Measurements from ENCODE around the gene SORCS2.

The SORCS2 gene

GRCh38 chr4:7322166-7322991 is 130.0 kb downstream of the SORCS2 start:
- WGBS (ENCODE audit: extremely low coverage, insufficient coverage, insufficient read length): no CpG with 5 or more reads among the region's 18 CpGs
- Histone ChIP-seq H3K9ac (ENCODE audit: low read length) (no peak overlapping the region), H2AFZ (ENCODE audit: insufficient read depth, low read length, poor library complexity) (no peak overlapping the region), H4K12ac (ENCODE audit: low read depth, low read length) (no peak overlapping the region), H3K4me3 (ENCODE audit: low read depth, low read length) (no peak overlapping the region), H3K9me3 (ENCODE audit: insufficient read depth, low read depth, low read length) (peaks cover 6% of the 10 kb centered on the region), H3K23ac (ENCODE audit: low read length) (no peak overlapping the region), H3K36me3 (ENCODE audit: control insufficient read depth in 1 of 2, insufficient read depth in 2 of 2, low read length in 2 of 2) (no peaks in the 10 kb centered on the region), H3K27ac (ENCODE audit: low read depth, low read length) (no peak overlapping the region), H2BK120ac (ENCODE audit: insufficient read depth, low read length, poor library complexity) (no peak overlapping the region), H4K91ac (ENCODE audit: low read depth, low read length) (no peak overlapping the region), H3K27me3 (ENCODE audit: insufficient read depth, low read length) (peaks cover 4% of the 10 kb centered on the region), H3K79me2 (ENCODE audit: control insufficient read depth, insufficient read depth, low read length, poor library complexity) (no peaks in the 10 kb centered on the region), H3K4me2 (ENCODE audit: low read length) (no peak overlapping the region), H3K4me1 (ENCODE audit: control insufficient read depth in 1 of 2, insufficient read depth in 2 of 2, low read length in 2 of 2) (peaks cover 0 to 2% of the 10 kb centered on the region in 2 experiments), H2AK5ac (ENCODE audit: low read length) (no peak overlapping the region), H3K4ac (ENCODE audit: low read depth, low read length) (no peak overlapping the region), H4K8ac (ENCODE audit: low read depth, low read length) (no peak overlapping the region), H3K79me1 (ENCODE audit: low read length) (no peaks in the 10 kb centered on the region), H2BK12ac (ENCODE audit: low read length) (no peak overlapping the region), H3K14ac (ENCODE audit: low read length) (no peak overlapping the region), H2BK5ac (ENCODE audit: low read depth, low read length, poor library complexity) (no peak overlapping the region), H3K18ac (ENCODE audit: low read length) (no peak overlapping the region)
- no peak for DNase-seq

GRCh38 chr4:7323461-7323871 is 131.1 kb downstream of the SORCS2 start:
- Histone ChIP-seq H2AFZ (ENCODE audit: insufficient read depth, low read length, poor library complexity) (no peak overlapping the region), H3K4me1 (ENCODE audit: control insufficient read depth in 1 of 2, insufficient read depth in 2 of 2, low read length in 2 of 2) (peaks cover 0 to 2% of the 10 kb centered on the region in 2 experiments), H3K27me3 (ENCODE audit: insufficient read depth, low read length) (peaks cover 4% of the 10 kb centered on the region), H2BK5ac (ENCODE audit: low read depth, low read length, poor library complexity) (no peak overlapping the region), H3K27ac (ENCODE audit: low read depth, low read length) (no peak overlapping the region), H4K8ac (ENCODE audit: low read depth, low read length) (no peak overlapping the region), H3K79me2 (ENCODE audit: control insufficient read depth, insufficient read depth, low read length, poor library complexity) (no peaks in the 10 kb centered on the region), H3K79me1 (ENCODE audit: low read length) (no peaks in the 10 kb centered on the region), H3K4me3 (ENCODE audit: low read depth, low read length) (no peak overlapping the region), H3K23ac (ENCODE audit: low read length) (no peak overlapping the region), H2BK12ac (ENCODE audit: low read length) (no peak overlapping the region), H3K14ac (ENCODE audit: low read length) (no peak overlapping the region), H3K9me3 (ENCODE audit: insufficient read depth, low read depth, low read length) (peaks cover 6% of the 10 kb centered on the region), H2AK5ac (ENCODE audit: low read length) (no peak overlapping the region), H4K12ac (ENCODE audit: low read depth, low read length) (no peak overlapping the region), H3K4me2 (ENCODE audit: low read length) (no peak overlapping the region), H3K4ac (ENCODE audit: low read depth, low read length) (no peak overlapping the region), H3K18ac (ENCODE audit: low read length) (no peak overlapping the region), H2BK120ac (ENCODE audit: insufficient read depth, low read length, poor library complexity) (no peak overlapping the region), H4K91ac (ENCODE audit: low read depth, low read length) (no peak overlapping the region), H3K9ac (ENCODE audit: low read length) (no peak overlapping the region), H3K36me3 (ENCODE audit: control insufficient read depth in 1 of 2, insufficient read depth in 2 of 2, low read length in 2 of 2) (no peaks in the 10 kb centered on the region)
- no peak for DNase-seq
- WGBS (ENCODE audit: extremely low coverage, insufficient coverage, insufficient read length): no CpG with 5 or more reads among the region's 5 CpGs

GRCh38 chr4:7323872-7324650 is 131.7 kb downstream of the SORCS2 start:
- no peak overlapping the region for H3K27ac ChIP-seq (ENCODE audit: low read depth, low read length)
- no peaks in the 10 kb centered on the region for H3K36me3 ChIP-seq (ENCODE audit: control insufficient read depth in 1 of 2, insufficient read depth in 2 of 2, low read length in 2 of 2)
- H3K4me2 ChIP-seq (ENCODE audit: low read length): no peak overlapping the region
- H2AK5ac ChIP-seq (ENCODE audit: low read length): no peak overlapping the region
- H3K4me1 ChIP-seq (ENCODE audit: control insufficient read depth in 1 of 2, insufficient read depth in 2 of 2, low read length in 2 of 2): peaks cover 0 to 2% of the 10 kb centered on the region in 2 experiments
- DNase-seq: no peak
- no peak overlapping the region for H3K18ac ChIP-seq (ENCODE audit: low read length)
- WGBS (ENCODE audit: extremely low coverage, insufficient coverage, insufficient read length): no CpG with 5 or more reads among the region's 16 CpGs
- no peak overlapping the region for H3K4ac ChIP-seq (ENCODE audit: low read depth, low read length)
- H2BK120ac ChIP-seq (ENCODE audit: insufficient read depth, low read length, poor library complexity): no peak overlapping the region
- no peak overlapping the region for H3K23ac ChIP-seq (ENCODE audit: low read length)
- H3K79me2 ChIP-seq (ENCODE audit: control insufficient read depth, insufficient read depth, low read length, poor library complexity): no peaks in the 10 kb centered on the region
- no peak overlapping the region for H4K8ac ChIP-seq (ENCODE audit: low read depth, low read length)
- H3K27me3 ChIP-seq (ENCODE audit: insufficient read depth, low read length): peaks cover 4% of the 10 kb centered on the region
- H2AFZ ChIP-seq (ENCODE audit: insufficient read depth, low read length, poor library complexity): no peak overlapping the region
- H3K79me1 ChIP-seq (ENCODE audit: low read length): no peaks in the 10 kb centered on the region
- no peak overlapping the region for H3K4me3 ChIP-seq (ENCODE audit: low read depth, low read length)
- H3K9me3 ChIP-seq (ENCODE audit: insufficient read depth, low read depth, low read length): peaks cover 6% of the 10 kb centered on the region
- H2BK5ac ChIP-seq (ENCODE audit: low read depth, low read length, poor library complexity): no peak overlapping the region
- no peak overlapping the region for H4K12ac ChIP-seq (ENCODE audit: low read depth, low read length)
- no peak overlapping the region for H4K91ac ChIP-seq (ENCODE audit: low read depth, low read length)
- no peak overlapping the region for H3K9ac ChIP-seq (ENCODE audit: low read length)
- H3K14ac ChIP-seq (ENCODE audit: low read length): no peak overlapping the region
- H2BK12ac ChIP-seq (ENCODE audit: low read length): no peak overlapping the region

GRCh38 chr4:7324651-7325121 is 132.3 kb downstream of the SORCS2 start:
- Histone ChIP-seq H4K12ac (ENCODE audit: low read depth, low read length) (no peak overlapping the region), H3K27me3 (ENCODE audit: insufficient read depth, low read length) (peaks cover 4% of the 10 kb centered on the region), H2AFZ (ENCODE audit: insufficient read depth, low read length, poor library complexity) (no peak overlapping the region), H4K91ac (ENCODE audit: low read depth, low read length) (no peak overlapping the region), H2BK120ac (ENCODE audit: insufficient read depth, low read length, poor library complexity) (no peak overlapping the region), H3K18ac (ENCODE audit: low read length) (no peak overlapping the region), H3K4me2 (ENCODE audit: low read length) (no peak overlapping the region), H3K14ac (ENCODE audit: low read length) (no peak overlapping the region), H3K4me1 (ENCODE audit: control insufficient read depth in 1 of 2, insufficient read depth in 2 of 2, low read length in 2 of 2) (peaks cover 0 to 2% of the 10 kb centered on the region in 2 experiments), H3K4ac (ENCODE audit: low read depth, low read length) (no peak overlapping the region), H3K79me1 (ENCODE audit: low read length) (no peaks in the 10 kb centered on the region), H2BK12ac (ENCODE audit: low read length) (no peak overlapping the region), H3K23ac (ENCODE audit: low read length) (no peak overlapping the region), H3K9me3 (ENCODE audit: insufficient read depth, low read depth, low read length) (peaks cover 6% of the 10 kb centered on the region), H4K8ac (ENCODE audit: low read depth, low read length) (no peak overlapping the region), H3K9ac (ENCODE audit: low read length) (no peak overlapping the region), H3K27ac (ENCODE audit: low read depth, low read length) (no peak overlapping the region), H2BK5ac (ENCODE audit: low read depth, low read length, poor library complexity) (no peak overlapping the region), H3K79me2 (ENCODE audit: control insufficient read depth, insufficient read depth, low read length, poor library complexity) (no peaks in the 10 kb centered on the region), H2AK5ac (ENCODE audit: low read length) (no peak overlapping the region), H3K4me3 (ENCODE audit: low read depth, low read length) (no peak overlapping the region), H3K36me3 (ENCODE audit: control insufficient read depth in 1 of 2, insufficient read depth in 2 of 2, low read length in 2 of 2) (no peaks in the 10 kb centered on the region)
- no peak for DNase-seq
- no CpG with 5 or more reads among the region's 13 CpGs for WGBS (ENCODE audit: extremely low coverage, insufficient coverage, insufficient read length)

All from trophoblast cell (in vitro differentiated cells and primary cell).